ENCODE results near the gene MYO18A.
"Not testable (repeated sequence)": the region's sequence is repeated elsewhere in the genome, so short reads cannot be mapped to it uniquely, and the experiment has no call there.

Gene MYO18A

DNA sequence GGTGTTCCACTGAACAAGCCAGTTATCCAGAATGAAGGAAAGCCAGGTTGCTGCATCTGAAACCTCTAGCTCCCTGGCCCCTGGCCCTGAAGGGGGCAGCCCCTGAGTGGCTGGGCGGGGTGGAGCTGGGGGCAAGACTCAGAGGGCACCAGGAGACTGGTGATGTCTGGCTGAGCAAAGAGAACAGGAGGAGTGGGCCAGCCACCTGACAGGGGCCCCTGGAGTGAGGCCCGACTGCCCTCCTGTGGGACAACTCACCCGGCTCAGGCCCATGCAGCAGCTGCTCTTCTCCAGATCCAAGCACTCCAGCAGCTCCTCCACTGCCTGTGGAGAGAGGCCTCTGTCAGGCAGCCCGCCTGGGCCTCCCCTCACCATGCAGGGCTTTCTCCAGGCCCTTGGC is 76.9 kb downstream of the MYO18A start:
- DNase-seq = no peak

DNA sequence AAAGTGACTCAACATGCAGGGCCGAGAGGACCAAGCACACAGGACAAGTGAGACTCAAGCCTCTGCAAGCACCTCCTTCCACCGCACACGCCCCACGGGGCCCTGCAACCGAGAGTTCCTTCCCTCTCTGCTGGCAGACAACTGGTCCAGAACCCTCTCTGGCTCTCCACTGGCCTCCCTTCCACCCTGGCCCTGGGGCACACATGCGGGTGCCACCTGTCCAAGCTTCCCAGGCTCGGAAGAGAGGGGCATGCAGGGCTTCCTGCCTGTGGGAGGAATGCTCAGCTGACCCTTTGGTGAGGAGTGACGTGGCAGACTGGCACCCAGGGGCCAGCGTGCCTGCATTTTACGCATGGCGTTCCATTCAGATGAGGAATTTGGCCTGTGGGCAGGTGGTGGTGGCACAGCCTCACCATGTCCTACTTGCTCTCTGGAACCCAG is 77.4 kb downstream of the MYO18A start:
- no peak for DNase-seq

DNA sequence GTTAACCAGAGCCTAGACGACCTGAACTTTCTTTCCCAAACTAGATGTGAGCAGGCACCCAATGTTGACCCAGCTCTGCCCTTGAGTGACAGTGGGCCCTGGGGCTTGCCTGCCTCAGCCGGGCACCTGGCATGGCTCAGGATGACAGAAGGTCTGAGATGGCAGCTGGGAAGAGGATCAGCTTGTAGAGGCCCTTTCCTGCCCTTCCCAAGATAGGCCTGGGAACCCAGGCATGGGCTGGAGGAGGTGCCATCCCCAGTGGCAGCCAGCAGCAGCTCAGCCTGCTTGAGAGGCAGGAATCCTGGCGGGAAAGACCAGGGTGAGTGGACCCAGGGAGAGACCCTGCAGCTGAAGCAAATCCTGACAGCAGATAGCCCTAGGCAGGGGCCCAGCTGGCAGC is 78.2 kb downstream of the MYO18A start:
- DNase-seq = no peak

DNA sequence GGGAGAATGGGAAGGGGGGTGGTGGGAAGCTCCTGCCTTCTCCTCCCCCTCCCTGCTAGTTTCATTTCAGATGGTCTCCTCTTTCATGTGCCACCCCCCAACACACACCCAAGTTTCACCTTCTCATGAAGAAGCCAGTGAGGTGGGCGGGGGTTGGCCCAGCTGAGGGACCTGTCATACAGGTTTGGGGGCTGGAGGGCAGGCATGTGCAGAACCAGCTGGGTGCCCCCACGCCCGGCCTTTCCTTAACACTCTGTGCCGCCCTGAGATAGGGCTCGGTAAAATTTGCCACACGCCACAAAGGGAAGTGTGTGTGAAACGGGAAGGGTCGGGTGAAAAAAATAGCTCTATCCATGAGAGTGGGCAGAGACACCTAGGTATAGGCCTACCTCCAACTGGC is 79.9 kb downstream of the MYO18A start:
- no peak for DNase-seq

DNA sequence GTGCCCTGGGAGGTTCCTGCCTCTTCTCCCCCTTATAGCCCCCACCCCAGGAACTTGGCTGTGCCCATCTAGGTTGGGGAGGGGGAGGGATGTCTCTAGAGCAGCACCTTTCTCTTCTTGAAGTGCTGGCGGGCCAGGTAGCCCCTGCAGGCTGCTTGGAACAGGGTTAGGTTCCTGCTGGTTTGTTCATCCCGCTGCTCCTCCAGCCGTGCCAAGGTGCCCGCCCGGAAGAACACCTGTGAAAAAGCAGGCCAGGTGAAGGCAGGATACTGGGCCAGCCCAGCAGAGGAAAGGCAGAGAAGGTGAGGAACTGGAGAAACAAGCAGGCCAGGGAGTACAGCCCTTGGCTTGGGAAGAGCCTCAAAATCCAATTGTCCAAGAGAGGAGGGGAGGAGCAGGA is 80.7 kb downstream of the MYO18A start:
- DNase-seq = no peak

DNA sequence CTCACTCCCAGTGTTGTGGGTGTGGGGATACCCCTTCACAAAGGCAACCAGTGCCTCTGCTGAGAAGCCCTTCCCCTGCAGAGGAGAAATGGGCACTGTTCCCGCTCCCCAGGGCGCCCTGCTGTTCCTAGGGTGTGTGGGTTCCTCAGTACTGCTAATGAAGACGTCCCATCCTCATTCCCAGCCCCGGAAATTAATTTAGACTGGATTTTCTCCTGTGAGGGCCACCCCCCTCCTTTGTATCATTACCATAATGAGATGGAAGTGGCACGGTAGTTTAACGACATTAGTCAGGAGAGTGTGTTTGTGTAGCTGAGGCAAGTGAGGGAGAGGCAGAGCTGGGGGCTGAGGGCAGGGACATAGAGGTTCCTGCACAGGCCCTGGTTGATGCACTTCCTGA is 84.1 kb downstream of the MYO18A start:
- no peak for DNase-seq

DNA sequence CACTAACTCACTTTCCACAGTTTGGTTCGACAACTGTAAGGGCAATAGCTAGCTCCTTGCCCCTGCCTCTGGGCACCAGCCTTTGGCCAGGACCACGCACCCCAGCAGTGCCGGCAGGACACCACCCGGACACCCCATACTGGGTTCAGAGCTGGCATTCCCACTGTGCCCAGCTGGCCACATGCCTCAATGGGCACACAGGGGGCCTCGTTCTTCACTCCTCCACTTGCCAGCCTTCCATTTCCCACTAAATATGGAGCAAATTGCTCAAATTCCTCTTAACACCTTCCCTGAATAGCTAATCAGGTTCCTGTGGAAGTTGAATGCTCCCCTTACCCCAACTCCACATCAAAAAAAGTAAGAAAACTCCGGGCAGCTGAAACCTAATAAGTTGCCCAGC is 84.8 kb downstream of the MYO18A start:
- DNase-seq = no peak

DNA sequence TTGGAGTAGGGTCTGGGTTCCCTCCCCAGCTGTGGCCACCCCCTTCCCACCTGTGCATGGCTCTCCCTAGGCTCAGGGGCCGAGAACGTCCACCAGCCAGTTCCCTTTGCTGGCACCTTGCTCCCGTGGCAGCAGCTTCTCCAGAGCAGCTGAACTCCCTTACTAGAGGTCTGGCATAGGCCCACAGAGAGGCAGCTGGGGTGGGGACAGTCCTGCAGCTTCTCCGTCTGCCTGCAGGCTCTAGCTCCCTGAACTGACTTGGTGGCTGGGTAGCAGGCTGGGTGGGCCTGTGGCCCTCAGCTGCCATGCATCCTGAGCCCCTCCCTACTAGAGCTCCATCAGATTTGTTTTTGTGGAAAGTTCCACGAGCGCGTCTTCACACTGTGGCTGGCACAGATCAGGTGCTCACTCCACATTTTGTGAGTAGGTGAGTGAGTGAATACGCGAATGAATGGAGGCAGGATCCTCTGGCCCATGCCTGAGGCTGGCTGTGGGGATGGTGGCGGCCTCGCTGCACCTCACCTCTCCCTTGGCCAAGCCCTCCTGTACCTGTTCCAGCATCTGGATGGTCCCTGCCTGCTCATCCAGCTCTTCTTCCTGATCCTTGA is 86.0 kb downstream of the MYO18A start:
- DNase-seq = no peak

DNA sequence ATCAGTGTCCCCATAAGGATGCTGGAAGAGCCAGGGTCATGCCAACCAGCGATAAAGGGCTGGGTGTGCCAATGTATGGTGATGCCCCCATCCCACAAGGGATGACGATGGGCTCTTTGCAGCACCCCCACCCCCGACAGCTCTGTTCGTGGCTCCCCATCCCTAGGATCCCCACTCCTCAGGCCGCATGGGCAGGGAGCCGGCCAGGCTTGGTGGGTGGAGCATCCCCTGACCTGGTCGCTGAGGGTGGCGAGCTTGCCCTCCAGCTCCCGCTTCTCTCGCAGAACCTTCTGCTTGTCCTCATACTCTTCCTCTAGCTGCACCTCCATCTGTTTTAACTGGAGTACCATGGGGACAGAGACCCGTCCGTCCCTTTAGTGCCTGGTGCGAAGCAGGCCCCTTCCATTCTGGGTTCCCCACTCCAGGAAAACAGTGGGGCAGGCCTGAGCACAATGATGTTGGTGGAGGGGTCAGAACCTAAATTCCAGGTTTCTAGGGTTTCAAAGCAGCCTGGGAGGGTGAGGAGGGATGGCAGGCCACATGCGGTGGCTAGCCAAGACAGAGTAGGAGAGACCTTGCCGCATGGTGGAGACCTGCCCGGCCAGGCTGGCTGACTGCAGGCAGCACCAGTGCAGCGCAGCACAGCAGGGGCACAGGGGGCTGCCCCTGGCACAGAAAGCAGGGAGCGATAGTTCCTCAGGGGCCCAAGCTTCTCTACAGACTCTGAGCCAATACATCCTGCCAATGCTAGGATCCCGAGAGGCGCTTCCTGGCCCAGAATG is 86.9 kb downstream of the MYO18A start:
- no peak for DNase-seq

DNA sequence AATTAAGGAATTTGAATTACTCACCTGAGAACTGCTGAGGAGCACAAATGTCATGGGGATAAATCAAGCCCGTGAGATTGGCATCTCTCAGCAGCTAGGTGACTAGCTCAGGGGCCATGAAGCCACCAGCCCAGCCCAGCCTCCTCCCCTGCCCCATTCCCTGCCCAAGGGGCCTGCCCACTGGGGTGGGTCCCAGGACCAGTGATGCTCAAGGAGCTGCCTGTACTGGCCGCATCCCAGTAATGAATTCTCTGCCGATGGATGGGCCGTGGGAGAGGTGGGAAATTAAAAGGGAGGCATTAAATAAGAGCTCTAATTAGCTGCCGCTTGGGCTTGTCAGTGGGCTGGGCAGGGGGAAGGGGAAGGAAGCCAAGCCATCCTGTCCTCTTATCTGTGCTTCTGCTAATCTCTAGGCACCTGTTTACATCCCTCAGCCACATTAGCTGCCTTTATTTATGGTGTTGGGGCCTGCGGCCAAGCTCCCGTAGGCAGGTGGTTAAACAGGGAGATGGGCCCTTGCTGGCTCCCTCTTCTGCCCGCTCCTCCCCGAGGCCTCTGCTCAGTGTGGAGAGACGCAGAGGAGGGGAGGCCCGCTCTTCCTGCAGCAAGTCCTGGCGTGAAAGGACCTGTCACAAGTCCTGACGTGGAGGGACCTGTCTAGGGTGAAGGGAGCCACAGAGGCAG is 88.5 kb downstream of the MYO18A start:
- DNase-seq = no peak

DNA sequence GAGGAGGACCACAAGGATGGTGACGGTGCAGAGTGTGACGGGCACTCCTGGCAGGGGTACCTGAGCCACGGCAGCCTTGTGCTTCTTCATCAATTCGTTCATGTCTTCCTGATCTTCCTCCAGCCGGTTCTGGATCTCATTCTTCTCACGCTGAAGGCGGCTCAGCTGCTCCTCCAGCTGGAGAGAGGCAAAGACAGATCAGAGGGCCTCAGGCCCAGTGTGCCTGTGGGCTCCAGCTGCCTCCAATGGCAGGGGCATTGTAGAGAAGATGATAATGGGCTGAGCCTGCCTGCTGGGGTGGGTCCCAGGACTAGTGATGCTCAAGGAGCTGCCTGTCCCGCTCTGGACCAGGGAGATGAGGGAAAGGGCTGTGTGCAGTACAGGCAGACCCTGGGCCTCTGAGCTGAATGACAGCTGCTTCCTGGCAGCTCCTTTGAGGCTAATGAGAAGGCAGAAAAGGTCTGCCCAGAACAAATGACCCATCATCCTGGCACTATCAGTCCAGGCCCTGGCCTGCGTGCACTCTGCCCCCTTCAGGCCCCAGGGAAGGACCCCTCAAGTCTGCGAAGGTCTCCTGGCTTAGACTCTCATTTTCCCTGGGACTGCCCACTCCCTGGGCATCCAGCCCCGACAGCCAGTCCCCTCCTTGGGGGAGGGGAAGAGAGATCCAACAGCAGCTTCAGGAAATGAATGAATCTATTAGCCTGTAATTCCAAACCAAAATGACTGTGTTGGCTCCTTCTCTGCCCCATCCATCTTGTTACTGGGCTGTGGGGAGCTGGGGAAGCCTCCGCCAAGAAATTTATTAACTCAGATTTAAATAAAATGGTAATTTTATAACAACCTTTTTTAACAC is 89.2 kb downstream of the MYO18A start:
- no peak for DNase-seq

DNA sequence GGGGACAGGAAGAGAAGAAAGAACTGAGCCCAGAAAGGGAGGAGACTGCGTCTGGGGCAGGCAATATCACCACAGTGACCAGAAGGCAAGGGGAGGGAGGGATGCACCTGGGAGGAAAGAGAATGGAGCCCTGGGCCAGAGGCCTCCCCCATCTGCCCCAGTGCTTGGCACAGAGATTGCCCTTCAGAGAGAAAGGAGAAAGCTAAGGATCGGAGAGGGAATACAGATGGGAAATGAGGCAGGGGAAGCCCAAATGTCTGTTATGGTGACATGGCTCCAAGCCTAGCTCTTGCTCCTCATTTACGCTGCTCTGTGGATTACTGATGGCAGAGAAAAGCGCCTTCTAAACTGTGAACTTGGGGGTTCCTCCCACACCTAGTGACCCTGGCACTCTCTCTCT is 90.1 kb downstream of the MYO18A start:
- no peak for DNase-seq

DNA sequence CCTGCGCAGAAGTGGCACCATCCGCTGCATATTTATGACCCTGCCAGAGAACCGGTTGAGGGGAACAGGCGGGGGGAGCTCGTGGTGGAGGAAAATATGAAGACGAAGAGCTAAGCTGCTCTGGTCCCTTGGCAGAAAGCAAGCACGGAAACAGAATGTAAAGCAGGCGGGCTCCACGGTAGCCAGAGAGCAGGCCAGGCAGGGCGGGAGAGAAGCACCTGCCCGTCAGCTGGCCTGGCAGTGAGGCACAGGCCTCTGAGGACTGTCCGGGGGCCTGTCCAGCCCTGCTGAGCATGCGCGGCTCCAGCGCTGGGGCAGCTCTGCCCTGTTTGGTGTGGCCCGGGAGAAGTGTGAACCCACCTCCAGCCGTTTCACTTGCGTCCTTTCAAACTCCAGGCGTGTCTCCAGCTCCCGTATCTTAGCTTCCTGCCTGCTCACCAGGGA is 90.6 kb downstream of the MYO18A start:
- DNase-seq = no peak

DNA sequence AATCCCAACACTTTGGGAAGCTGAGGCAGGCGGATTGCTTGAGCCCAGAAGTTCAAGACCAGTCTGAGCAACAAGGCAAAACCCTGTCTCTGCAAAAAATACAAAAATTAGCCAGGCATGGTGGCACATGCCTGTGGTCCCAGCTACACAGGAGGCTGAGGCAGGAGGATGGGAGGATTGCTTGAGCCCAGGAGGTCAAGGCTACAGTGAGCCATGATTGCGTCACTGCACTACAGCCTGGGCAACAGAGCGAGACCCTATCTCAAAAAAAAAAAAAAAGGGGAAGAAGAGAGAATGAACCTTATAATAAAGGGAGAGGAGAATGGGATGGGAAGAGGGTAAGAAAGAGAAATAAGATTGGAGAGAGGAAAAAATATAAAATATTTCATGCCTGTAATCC is 91.4 kb downstream of the MYO18A start:
- not testable (repeated sequence) for DNase-seq

DNA sequence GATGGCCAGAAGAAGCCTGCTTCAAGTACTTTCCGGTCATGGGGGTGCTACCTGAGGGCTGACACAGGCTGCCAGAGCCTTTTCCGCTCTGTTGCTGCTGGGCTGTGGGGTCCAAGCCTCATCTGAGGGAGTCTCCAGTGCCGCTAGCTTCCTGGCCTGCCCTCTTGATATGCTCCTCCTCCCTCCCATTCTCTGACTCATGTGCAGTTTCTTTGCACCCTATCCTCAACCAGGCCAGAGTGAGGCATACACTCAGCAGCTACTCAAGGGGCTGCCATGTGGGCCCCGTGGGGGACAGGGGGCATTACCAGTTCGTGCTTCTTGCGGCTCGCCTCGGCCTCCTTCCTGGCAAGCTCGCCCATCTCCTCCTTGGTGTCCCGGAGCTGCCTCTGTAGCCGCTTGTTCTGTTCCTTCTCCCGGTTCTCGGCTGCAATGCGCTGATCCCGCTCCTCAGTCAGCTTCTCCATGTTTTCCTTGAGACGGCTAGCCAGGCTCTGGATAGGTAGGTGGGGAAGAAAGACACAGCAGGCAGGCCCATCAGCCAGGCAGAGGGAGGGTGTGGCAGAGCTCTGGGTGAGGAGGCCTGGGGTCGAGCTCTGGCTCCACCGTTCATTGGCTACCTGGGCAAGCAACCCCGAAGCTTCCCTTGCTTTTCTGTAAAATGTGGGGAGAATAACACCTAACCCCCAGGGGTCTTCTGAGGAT is 93.4 kb downstream of the MYO18A start:
- DNase-seq = no peak

DNA sequence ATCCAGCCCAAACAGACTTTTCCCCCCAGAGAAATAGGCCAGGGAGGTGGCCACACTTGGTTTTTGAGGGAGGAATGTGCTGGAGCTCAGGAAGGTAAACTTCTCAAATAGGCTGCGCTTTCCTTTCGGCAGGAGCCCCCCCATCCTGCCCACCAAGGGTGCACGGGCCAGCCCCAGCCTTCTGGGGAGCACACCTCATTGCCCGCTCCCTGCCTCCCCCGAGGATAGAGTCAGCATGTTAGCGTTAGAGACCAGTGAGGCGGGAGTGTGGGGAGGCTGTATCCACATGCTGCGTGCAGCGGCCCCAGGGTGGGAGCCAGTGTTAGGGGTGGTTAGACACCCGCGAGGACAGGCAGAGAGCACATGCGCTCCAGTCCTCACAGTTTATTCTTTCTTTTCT is 95.0 kb downstream of the MYO18A start:
- DNase-seq = no peak

DNA sequence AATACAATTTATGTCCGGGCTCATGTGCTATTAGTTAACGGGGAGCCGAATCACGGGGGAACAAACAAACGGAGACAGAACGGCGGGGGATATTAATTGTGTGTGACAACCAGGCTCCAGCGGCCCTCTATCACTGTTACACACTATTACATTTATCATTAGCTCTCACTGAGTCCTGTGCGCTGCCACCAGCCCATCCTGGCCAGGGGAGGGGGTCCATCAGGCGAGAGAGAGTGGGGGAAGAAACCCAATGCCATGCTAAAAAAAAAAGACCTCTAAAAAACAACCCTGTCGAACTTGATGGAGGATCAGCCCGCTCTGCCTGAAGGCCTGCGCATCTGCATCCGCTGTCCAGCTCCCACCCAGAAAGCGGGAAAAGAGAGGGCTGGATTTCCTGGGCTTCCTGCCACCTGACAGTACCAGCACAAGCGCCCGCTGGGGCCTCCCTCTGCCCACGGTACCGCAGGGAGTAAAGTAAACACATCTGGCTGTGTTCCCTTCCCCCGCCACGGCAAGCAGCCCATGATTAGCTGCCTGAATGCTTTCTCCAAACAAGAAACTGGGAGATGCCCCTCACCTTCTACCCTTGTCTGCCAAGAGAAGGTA is 95.6 kb downstream of the MYO18A start:
- no peak for DNase-seq

DNA sequence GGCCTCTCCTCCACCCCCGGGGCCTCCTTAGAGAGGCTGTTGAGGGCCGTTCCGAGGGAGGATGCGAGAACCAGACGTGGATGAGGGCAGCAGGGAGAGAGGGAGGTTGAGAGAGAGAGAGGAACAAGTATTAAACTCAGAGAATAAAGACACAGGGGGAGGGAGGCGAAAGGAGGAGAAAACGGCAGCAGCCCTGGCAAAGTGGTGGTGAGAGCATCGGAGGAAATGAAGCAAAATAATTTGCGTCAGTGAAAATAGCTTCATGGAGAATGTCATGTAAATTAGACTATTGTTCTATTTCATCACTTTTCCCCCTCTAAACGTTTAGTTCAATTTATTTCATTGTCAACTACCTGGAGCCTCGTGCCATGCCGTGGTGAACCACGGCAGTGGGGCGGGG is 99.2 kb downstream of the MYO18A start:
- DNase-seq = no peak

DNA sequence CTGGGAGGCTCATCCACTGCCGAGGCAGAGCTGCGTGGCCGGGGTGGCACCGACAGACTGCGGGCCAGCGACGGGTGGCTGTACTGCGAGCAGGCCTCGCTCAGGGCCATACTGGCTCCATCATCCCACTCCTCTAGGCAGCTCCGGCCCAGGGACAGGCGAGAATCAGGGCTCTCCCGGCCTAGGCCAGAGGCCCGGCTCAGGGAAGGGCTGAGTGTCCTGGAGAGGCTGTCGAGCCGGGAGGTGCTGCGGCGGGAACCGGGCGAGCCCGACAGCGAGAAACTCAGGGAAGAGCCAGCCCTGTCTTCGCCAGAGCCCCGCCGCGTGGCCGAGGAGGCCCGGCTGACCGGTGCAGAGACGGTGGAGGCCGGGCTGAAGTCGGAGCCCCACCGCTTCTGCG is 99.9 kb downstream of the MYO18A start:
- no peak for DNase-seq

DNA sequence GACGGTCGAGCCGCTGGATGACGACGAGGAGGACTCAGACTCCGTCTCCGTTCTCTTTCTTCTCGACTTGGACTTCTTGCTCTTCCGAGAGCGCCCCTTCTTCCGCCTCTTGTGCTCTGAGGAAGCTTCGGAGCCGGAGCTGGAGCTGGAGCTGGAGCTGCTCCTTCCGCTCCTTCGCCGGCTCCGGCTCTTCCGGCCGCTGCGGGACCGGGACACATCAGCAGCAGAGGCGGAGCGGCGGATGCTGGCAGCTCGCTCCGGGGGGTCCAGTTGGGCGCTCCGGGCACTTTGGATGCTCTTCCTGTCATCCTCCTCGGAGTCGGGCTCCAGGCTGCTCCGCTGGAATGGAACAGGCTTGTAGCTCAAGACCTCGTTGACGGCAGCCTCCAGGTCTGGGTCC is 100.3 kb downstream of the MYO18A start:
- no peak for DNase-seq

DNA sequence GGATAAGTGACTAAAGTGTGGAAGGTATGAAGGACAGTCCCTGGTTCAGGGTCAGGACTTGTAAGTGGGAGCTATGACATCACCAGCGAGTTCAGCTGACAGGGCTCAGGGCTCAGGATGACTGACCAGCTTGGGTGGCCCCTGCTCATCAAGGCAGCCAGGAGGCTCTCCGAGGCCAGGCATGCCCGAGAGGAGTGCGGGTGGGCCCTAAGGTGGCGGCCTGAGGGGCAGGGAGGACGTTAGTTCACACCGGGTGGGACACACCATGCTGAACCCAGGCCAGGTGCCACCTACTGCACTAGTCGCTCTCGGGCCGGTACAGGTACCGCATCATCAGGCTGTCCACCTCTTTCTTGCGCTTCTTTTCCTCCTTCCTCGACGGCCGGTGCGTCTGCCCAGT is 100.8 kb downstream of the MYO18A start:
- DNase-seq = no peak

Data from suppressor macrophage (primary cell).